AG10803 (cell line): ENCODE measurements around the gene RNF7.
A peak's percentile ranks its signal among the peaks of the same experiment; 100 is the strongest.
"Not testable (repeated sequence)": the region's sequence is repeated elsewhere in the genome, so short reads cannot be mapped to it uniquely, and the experiment has no call there.

Experiments used
- DNase-seq: peaks from one replicate; pipeline ENCODE4 v3.0.0; 2010; ENCODE audit warnings: low read depth
- H3K4me3 ChIP-seq: 2 replicates; pipeline ENCODE4 v1.5.1; 2011; ENCODE audit warnings: mild to moderate bottlenecking, low read length, control low read depth
- CTCF ChIP-seq: conservative IDR thresholded peaks from 2 replicates; pipeline ENCODE4 v1.5.1; 2011; ENCODE audit warnings: mild to moderate bottlenecking, low read length, control low read depth, inconsistent platforms

RNF7 gene

DNA sequence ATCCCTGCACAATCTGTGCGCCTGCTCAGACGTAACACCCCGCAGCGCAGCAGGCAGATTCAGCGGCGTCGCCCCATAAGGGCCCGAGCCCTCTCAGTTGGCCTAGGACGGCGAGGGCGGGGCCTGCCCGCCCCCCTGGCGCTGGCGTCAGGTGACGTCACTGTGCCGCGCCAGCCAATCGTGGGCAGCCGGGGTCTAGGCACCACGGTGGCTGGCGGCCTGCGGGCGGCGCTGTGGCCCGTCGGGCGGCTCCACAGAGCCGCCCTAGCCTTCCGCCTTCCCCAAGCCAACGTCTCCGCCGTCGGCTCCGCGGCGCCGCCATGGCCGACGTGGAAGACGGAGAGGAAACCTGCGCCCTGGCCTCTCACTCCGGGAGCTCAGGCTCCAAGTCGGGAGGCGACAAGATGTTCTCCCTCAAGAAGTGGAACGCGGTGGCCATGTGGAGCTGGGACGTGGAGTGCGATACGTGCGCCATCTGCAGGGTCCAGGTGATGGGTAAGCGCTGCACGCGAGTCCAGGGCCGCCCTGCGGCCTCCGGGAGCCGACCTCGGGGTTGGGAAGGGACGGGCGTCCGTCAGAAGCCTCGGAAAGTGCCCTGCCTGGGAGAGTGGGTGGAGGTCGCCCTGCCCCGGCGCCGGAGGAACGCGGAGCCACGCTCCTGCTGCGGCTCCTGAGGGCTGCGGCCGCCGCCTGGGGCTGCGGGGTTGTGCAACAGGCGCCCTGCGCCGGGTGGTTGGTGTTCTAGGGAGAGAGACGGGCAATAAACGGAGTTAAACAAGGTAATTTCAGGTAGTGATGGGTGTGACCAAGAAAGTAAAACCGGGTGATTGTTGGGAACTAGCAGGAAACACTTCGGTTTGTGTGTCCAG lies at the start of gene RNF7:
TSS of gene RNF7 (plus strand) at position 277 of the 869 bp plus-strand sequence. CDS start at position 321, 44 bp downstream.
- peak within 1 kb of the TSS; percentile 92 for H3K4me3 ChIP-seq
- TF ChIP-seq CTCF: peak; percentile 43

GRCh38 chr3:141690431-141691072 lies 47.5 kb upstream of the RNF7 start:
- no peak for DNase-seq
- H3K4me3 ChIP-seq: no peak overlapping the region
- no peak for TF ChIP-seq CTCF

More for the DNA sequence above, at the start of gene RNF7:
- DNase-seq: peak; percentile 94

DNA sequence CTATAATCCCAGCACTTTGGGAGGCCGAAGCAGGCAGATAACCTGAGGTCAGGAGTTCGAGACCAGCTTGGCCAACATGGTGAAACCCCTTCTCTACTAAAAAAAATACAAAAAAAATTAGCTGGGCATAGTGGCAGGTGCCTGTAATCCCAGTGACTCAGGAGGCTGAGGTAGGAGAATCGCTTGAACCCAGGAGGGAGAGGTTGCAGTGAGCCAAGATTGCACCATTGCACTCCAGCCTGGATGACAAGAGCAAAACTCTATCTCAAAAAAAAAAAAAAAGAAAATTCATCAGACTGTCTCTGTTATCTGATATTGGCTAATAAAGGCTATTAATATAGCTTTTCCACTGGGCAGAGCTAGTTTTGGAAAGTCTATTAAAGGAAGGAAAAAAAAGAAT lies 46.6 kb upstream of the RNF7 start:
- not testable (repeated sequence) for DNase-seq, H3K4me3 ChIP-seq

GRCh38 chr3:141692973-141693372 lies 45.1 kb upstream of the RNF7 start:
- not testable (repeated sequence) for DNase-seq, H3K4me3 ChIP-seq

GRCh38 chr3:141699324-141699723 lies 38.8 kb upstream of the RNF7 start:
- no peak for DNase-seq
- TF ChIP-seq CTCF: no peak
- no peak overlapping the region for H3K4me3 ChIP-seq

DNA sequence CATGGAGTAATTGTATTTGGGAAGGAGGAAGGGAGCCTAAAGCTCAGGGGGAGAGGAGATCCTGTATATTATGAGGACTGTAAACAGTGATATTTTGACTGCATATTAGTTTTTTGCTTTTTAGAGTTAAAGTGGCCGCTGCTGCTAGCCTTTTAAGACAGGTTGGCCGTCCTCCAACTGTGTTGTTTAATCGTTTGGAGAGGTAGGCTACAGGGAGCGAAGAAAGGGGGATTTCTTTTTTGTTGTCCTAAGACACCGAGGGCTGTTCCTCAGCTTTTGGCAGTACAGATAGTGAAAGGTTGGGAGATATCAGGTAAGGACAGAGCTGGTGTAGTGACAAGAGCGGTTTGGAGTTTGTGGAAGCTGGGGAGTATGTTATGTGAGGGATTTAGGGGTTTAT lies 38.2 kb upstream of the RNF7 start:
- DNase-seq: no peak
- TF ChIP-seq CTCF: no peak
- H3K4me3 ChIP-seq: no peak overlapping the region

- not testable (repeated sequence) for H3K4me3 ChIP-seq, DNase-seq
Measured at GRCh38 chr3:141703367-141703766, 34.7 kb upstream of the RNF7 start.

GRCh38 chr3:141707741-141708203 lies 30.3 kb upstream of the RNF7 start:
- TF ChIP-seq CTCF: 0 out of 2 replicates have a peak, but pooled peaks have one; percentile 8
- H3K4me3 ChIP-seq: no peak overlapping the region
- DNase-seq: peak; percentile 87
